Inflammatory macrophage (primary cell): Measurements from ENCODE around the gene FASLG.
A peak's percentile ranks its signal among the peaks of the same experiment; 100 is the strongest.

ENCODE experiments used
- DNase-seq, 2 donors: peaks; one replicate each; pipeline ENCODE4 v3.0.0-alpha.2; 2020 to 2022

FASLG gene

DNA sequence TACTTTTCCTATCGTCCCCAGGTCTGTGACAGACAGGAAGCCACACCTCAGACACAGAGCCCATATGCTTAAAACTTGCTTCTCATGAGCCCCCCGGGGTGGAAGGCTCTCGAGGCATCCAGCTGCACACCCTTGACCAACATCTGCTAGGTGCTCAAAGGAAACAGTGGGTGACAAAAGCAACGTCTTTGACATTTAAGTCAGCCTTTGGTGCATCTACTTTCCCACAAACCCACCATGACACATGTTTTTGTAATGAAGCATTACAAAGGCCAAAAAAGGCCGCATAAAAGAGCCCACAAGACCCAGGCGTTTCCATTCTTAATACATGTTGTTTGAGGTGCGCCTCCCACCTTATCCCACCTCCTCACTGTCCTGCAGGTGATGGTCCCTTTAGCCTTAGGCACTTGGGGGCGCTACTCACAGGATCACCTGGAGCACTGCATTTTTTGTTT lies 11.8 kb upstream of the FASLG start:
- DNase-seq, result no peak

DNA sequence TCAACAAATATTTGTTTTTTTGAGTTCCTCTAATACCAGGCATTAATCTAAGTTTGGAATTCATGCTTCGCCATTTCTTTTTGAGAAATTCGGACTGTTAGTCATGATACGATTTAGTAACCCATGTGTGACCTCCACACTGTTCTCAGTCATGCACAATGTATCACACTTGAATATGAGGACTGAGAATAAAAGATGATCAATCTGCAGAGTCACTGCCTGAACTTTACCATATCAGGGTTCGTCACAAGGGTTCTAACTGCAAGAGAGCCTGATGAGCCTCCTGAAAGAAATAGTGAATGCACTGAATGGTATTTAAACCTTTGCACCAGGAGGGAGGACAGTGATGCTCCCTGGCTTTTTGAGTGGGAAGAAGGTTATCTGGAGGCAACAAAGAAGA lies 10.9 kb upstream of the FASLG start:
- no peak for DNase-seq

DNA sequence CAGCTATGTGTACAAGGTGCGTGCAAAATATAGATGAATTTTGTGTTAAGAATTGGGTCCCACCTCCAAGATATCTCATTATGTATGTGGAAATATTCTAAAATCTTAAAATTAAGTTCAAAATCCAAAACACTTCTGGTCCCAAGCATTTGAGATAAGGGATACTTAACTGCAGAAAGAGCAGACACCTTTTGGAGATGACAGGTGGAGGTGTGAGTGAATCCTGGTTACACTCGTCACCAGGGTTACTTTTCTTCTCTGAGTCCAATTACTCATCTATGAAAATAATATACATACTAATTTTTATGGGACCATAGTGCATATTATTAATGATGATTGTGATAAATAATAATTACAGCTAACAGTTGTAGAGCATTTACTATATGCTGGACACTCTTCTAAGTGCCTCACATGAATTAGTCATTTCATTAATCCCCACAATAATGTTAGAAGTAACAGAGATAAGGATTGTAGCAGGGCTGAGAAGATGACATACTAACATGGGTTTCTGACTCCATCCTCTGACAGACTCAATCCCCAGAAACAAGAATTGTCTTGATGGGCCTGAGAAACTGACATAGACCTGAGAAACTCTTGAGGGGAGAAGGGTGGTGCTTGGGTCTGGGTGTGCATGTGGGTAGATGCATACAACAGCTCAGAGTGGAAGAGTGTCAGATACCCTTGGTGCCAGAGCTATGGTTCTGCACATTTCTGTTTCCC lies 8.3 kb upstream of the FASLG start:
- DNase-seq, result no peak

GRCh38 chr1:172653015-172653709 lies 5.7 kb upstream of the FASLG start:
- no peak for DNase-seq

GRCh38 chr1:172654535-172654934 lies 4.4 kb upstream of the FASLG start:
- no peak for DNase-seq

GRCh38 chr1:172656576-172656975 lies 2.3 kb upstream of the FASLG start:
- no peak for DNase-seq

DNA sequence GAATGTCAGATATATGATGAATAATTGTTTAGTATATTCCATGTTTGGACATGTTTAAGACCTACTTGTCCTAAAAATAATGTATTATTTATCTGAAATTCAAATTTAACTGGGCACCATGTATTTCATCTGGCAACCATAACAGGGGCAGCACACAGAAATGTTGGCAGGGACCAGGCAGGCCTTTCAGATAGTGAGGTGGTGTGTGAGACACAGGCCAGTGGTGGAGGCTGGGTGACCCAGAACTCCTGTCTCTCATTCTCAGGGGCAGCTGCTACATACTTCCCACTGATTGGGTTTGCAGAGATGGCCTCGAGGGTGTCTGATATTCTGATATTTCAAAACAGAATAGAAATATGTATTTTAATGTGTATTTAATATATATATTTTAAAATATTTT lies 1.3 kb upstream of the FASLG start:
- DNase-seq, result no peak

DNA sequence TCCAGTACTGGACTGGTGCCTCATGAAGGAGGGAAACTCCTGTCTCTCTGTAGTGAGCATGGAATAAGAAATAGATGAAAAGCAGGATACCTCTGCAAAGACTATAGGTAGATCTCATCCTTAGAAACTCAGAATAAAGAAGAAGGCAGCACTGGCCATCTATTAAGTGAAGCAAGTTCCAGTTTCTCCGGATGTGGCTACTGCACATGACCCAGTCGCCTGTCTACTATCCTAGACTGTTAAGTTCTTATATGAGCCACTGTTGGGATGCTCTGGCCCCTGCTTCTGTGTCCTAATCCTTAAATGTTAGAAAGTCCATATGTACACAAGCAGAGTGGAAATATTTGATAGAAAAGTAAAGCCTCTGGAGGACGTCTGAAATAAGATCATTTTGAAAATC lies 2.2 kb downstream of the FASLG start:
- DNase-seq, result no peak

- DNase-seq, result peak; percentile 79 to 82
These were observed 3.7 kb downstream of the FASLG start for GRCh38 chr1:172662464-172663109.

GRCh38 chr1:172663732-172664131 lies 4.8 kb downstream of the FASLG start:
- no peak for DNase-seq

DNA sequence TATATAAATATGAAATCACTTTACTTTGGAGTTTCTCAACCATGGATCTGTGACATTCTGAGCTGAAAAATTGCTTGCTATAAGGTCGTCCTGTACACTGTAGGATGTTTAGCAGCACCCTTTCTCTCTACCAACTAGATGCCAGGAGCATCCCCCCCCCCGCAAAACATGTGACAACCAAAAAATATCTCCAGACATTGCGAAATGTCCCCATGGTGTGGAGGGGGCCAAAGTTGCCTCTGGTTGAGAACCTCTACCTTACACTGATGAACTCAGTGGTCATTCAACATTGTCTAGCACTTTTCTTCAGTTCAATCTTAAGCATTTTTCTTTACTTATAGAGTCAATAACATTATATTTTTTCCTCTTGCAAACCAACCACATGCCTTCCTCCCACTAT lies 9.2 kb downstream of the FASLG start:
- no peak for DNase-seq

DNA sequence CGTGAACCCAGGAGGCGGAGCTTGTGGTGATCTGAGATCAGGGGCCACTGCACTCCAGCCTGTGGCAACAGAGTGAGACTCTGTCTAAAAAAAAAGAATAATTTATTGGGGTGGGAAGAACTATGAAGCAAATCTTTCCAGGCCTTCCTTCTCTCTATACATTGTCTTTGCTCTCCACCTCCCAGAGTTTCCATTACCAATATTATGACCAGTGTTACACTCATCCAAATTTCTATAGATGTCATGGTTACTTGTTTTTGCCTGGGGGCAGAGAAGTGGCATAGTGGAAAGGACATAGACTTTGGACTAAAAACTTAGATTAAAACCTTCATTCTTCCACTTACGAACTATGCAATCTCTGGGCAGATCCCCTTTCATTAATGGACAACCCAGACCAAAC lies 10.1 kb downstream of the FASLG start:
- no peak for DNase-seq

DNA sequence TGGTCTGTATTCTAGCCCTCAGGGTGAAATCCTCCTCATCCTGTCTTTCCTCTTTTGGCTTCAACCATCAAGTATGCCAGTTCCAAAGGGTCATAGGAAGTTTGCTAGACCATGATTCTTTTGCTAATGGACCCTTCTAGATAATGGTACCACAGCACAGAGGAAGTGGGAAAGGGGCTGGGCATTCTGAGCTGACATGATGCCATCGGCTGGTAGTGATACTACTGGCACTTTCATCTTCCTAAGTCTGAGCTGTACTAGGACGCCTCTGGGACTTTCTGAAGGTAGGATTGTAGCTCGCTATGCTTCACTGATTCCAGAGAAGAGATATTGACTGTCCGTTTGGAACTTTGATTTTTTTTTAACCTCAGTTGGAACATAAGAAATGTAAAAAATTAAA lies 11.4 kb downstream of the FASLG start:
- no peak for DNase-seq

GRCh38 chr1:172670791-172671190 lies 11.9 kb downstream of the FASLG start:
- no peak for DNase-seq

DNA sequence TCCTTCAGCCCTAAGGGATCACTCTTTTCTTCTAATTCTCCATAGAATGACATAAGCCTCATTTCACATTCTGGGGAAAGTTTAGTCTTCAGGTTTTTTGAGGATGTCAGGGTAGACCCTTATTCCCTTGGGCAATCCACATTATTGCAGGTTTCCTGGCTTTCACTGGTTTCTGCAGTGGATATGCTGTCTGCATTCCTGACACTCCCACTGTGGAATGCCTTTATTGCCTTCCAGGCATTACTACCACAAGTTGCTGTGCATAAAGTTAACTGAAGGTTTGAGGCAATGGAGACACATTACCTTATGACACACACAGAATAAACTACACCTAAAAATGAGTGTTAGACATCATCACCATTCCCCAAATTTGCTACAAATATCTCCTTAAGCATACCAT lies 12.7 kb downstream of the FASLG start:
- no peak for DNase-seq

GRCh38 chr1:172672720-172673119 lies 13.8 kb downstream of the FASLG start:
- no peak for DNase-seq

DNA sequence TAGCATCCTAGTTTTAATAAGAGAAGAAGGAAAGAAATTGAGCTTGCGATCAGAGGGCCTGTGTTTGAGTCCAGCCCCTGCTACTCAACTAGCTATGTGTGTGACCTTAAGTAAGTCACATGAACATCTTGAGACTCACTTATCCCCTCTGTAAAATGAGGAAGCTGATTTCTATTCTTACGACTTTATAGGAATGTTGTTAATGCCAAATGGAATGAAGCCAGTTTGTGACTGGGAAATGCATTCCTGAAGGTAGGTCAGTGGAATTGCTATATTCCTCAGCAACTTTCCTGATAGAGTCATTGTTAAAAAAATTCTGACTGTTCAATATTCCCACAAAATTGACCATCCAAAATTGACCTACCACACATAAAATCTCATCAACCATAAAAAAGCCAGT lies 14.9 kb downstream of the FASLG start:
- no peak for DNase-seq

DNA sequence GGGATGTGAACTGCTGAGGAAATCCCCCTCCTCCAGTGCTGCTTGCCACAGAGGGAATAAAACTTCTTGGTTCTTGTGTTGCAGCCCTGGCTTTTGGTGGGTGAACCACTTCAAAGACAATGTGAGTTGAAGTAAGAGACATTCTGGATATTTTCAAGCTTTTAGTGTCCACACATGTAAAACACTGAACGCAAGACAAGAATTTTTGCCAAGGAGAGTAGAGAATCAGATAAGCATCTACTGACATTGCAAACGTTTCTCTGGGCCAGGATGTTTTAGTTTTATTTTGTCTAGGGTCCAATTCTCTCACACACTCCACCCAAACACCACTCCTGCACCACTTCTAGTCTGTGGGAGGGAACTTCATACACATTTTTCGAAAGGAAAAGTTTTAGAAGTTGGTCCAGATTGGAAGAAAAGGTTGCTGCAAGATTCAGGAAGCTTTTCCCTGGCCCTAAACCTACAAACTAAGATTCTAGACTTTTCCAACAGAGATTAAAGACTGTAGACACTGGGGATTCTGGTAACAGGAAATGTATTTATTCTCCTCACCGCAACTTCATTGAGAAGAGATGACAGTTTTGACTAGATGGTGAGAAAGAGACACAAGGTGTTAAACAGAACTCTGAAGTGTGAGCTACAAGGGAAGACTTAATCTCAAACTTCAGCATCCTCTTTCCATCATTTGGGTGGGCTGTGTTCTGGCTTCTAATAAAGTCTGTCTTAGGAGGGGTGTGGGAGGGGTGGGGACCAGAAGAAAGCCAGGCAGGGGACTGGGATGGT lies 16.1 kb downstream of the FASLG start:
- DNase-seq, result no peak

DNA sequence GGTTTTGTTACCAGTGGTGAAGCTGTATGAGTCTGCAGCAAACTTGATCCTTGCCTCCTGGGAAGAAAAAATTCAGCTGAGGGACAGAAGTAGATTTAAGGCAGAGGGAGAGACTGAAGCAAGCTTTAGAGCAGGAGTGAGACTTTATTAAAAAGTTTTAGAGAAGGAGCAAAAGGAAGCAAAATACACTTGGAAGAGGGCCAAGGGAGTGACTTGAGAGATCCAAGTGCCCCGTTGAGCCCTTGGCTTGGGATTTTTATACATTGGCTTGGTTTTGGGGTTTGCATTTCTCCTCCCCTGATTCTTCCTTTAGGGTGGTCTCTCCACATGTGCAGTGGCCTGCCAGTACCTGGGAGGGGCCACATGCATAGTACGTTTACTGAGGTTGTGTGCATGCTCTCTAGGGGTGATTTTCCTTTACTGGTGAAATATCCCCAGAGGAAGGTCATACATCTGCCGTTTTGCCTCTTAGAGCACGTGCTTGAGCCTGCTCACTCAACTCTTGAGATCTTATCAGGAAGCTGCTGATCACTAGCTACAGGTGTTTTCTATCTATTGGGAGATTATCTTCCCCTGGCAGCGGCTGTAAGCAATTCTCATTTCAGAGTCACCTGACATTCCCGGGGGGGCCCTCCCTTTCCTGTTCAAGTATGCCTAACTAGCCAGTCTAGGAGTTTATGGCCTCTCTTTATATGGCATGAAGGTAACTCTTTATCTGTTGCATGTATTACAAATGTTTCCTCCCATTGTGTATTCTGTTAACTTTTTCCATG lies 20.3 kb downstream of the FASLG start:
- no peak for DNase-seq

DNA sequence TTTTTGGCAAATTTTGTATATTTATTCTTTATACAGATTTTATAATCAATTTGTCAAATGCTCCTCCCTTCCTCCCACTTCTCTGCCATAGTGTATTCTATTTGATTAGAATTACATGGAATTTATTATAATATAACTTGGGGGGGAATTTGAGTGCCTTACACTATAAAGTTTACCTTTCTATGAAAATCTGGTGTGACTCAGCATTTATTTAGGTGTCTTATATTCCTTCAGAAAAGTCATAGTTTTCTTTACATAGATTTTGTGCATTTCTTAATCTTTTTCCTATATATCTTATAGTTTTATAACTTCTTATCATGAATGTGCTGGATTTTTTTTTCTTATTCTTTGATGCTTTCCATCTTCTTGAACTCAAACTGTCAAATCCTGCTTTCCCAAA lies 21.3 kb downstream of the FASLG start:
- no peak for DNase-seq

DNA sequence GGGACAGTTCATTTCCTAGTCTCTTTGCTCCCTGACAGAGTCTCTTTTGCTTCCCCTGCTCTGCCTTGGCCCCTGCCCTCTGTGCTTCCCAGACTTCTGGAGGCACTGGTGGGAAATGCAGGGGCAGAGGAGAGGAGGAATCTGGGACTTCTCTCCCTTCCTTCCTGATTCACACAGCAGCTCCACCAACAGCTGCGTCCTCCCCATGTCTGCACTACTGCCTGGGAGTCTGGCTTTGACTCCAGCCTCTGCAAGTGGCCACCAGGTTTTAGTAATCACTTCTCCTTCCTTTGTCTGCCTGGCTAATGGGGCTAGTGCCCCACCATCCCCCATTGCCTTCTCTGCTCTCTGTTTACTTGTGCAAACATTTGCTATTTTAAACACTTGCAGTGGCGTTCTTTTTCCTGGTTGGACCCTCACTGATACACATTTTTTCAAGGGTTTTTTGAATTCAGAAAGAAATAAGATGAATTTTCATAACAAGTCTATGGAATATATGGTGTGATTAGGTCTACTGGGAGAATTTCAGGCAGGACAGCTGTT lies 21.9 kb downstream of the FASLG start:
- no peak for DNase-seq

DNA sequence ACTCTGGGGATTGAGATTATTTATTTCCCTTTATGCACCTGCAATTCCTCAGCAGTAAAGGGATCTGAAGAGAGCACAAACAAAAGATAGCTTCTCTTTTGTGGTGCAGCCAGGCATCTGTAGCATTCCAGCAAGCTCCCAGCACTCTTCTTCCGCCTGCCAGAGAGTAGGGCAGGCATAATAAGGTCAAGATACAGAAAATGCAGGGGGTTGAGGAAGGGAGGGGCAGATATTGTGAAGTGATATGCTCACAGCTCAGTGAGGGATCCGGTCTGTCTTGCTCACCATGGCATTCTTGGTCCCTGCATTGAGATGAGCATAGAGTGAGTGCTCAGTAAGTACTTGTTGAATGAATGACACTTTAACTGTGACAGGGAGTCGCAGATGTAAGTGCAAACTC lies 23.9 kb downstream of the FASLG start:
- DNase-seq, result no peak
